ENCODE data around the gene ZNF544.

The ZNF544 gene

GRCh38 chr19:58229255-58229639 is 533 bp downstream of the ZNF544 start:
- Histone ChIP-seq H3K27ac (no peak overlapping the region), H3K79me2 (ENCODE audit: insufficient read depth, low read depth) (no peaks in the 10 kb centered on the region), H2AFZ (ENCODE audit: low read depth) (no peak overlapping the region), H4K20me1 (ENCODE audit: insufficient read depth) (no peaks in the 10 kb centered on the region), H3K4me2 (no peak overlapping the region), H3K4me1 (ENCODE audit: low read depth, poor library complexity, severe bottlenecking) (no peaks in the 10 kb centered on the region), H3K36me3 (ENCODE audit: insufficient read depth) (no peaks in the 10 kb centered on the region), H3K9ac (no peak overlapping the region), H3K27me3 (ENCODE audit: insufficient read depth, low read depth) (no peaks in the 10 kb centered on the region), H3K4me3 (IDR thresholded peaks at IDR 0.05; ENCODE audit: insufficient read depth, low read depth, low read length) (no peak overlapping the region)
- TF ChIP-seq CTCF (conservative IDR thresholded peaks at IDR 0.05; ENCODE audit: low read depth, low read length) = no peak

GRCh38 chr19:58237324-58237723 is 8.6 kb downstream of the ZNF544 start:
- H3K4me1 ChIP-seq (ENCODE audit: low read depth, poor library complexity, severe bottlenecking) = no peaks in the 10 kb centered on the region
- H3K4me2 ChIP-seq = no peak overlapping the region
- H3K4me3 ChIP-seq (IDR thresholded peaks at IDR 0.05; ENCODE audit: insufficient read depth, low read depth, low read length) = no peak overlapping the region
- no peak overlapping the region for H3K9ac ChIP-seq
- no peaks in the 10 kb centered on the region for H3K79me2 ChIP-seq (ENCODE audit: insufficient read depth, low read depth)
- H3K27ac ChIP-seq = no peak overlapping the region
- H3K27me3 ChIP-seq (ENCODE audit: insufficient read depth, low read depth) = no peaks in the 10 kb centered on the region
- H4K20me1 ChIP-seq (ENCODE audit: insufficient read depth) = no peaks in the 10 kb centered on the region
- H2AFZ ChIP-seq (ENCODE audit: low read depth) = no peak overlapping the region
- no peaks in the 10 kb centered on the region for H3K36me3 ChIP-seq (ENCODE audit: insufficient read depth)
- TF ChIP-seq CTCF (conservative IDR thresholded peaks at IDR 0.05; ENCODE audit: low read depth, low read length) = no peak

GRCh38 chr19:58243351-58243750 is 14.6 kb downstream of the ZNF544 start:
- TF ChIP-seq CTCF (conservative IDR thresholded peaks at IDR 0.05; ENCODE audit: low read depth, low read length) = no peak
- Histone ChIP-seq H3K4me2 (no peak overlapping the region), H2AFZ (ENCODE audit: low read depth) (no peak overlapping the region), H3K36me3 (ENCODE audit: insufficient read depth) (0 out of 2 replicates have a peak, but pooled peaks cover 4% of the 10 kb centered on the region), H3K4me1 (ENCODE audit: low read depth, poor library complexity, severe bottlenecking) (no peaks in the 10 kb centered on the region), H3K27ac (no peak overlapping the region), H3K4me3 (IDR thresholded peaks at IDR 0.05; ENCODE audit: insufficient read depth, low read depth, low read length) (no peak overlapping the region), H3K27me3 (ENCODE audit: insufficient read depth, low read depth) (no peaks in the 10 kb centered on the region), H3K9ac (no peak overlapping the region), H4K20me1 (ENCODE audit: insufficient read depth) (no peaks in the 10 kb centered on the region), H3K79me2 (ENCODE audit: insufficient read depth, low read depth) (no peaks in the 10 kb centered on the region)

GRCh38 chr19:58248886-58249285 is 20.2 kb downstream of the ZNF544 start:
- no peak for TF ChIP-seq CTCF (conservative IDR thresholded peaks at IDR 0.05; ENCODE audit: low read depth, low read length)
- no peak overlapping the region for H3K27ac ChIP-seq
- H2AFZ ChIP-seq (ENCODE audit: low read depth) = no peak overlapping the region
- H3K4me1 ChIP-seq (ENCODE audit: low read depth, poor library complexity, severe bottlenecking) = no peaks in the 10 kb centered on the region
- no peak overlapping the region for H3K4me3 ChIP-seq (IDR thresholded peaks at IDR 0.05; ENCODE audit: insufficient read depth, low read depth, low read length)
- H4K20me1 ChIP-seq (ENCODE audit: insufficient read depth) = no peaks in the 10 kb centered on the region
- no peaks in the 10 kb centered on the region for H3K79me2 ChIP-seq (ENCODE audit: insufficient read depth, low read depth)
- 0 out of 2 replicates have a peak, but pooled peaks cover 4% of the 10 kb centered on the region for H3K36me3 ChIP-seq (ENCODE audit: insufficient read depth)
- no peaks in the 10 kb centered on the region for H3K27me3 ChIP-seq (ENCODE audit: insufficient read depth, low read depth)
- no peak overlapping the region for H3K4me2 ChIP-seq
- H3K9ac ChIP-seq = no peak overlapping the region

Data from KMS-11 (cell line).